Ovary (tissue), 10 donors: ENCODE data around the gene NFKB2. TPM values are rescaled to one million over a fixed set of nuclear protein-coding genes. Genes with fewer than 3 reads are reported as not detected.
A peak's percentile ranks its signal among the peaks of the same experiment; 100 is the strongest.

Experiments
- DNase-seq, 5 donors: peaks; one replicate each; pipeline ENCODE4 v3.0.0-alpha.2; 2019 to 2020
- H3K27ac ChIP-seq, 2 donors: fragments of 200-600 bp; one replicate each; pipeline versions ENCODE4 v1.5.1 to v1.8.0; 2019 to 2022
- H3K27me3 ChIP-seq: fragments of 200-600 bp; one replicate; pipeline ENCODE4 v1.8.0; 2022
- H3K36me3 ChIP-seq: fragments of 200-600 bp; sonication (generic); one replicate; pipeline ENCODE4 v1.5.1; 2019
- H3K4me1 ChIP-seq: one replicate; pipeline ENCODE4 v1.8.1; 2013; ENCODE audit warnings: mild to moderate bottlenecking, moderate library complexity; ENCODE audit not compliant: insufficient read depth
- H3K4me3 ChIP-seq: fragments of 200-600 bp; sonication (generic); one replicate; pipeline ENCODE4 v1.5.1; 2017
- H3K9me3 ChIP-seq, 2 donors: fragments of 200-600 bp in 1 of 2; sonication (generic) in 1 of 2; one replicate each; pipeline versions ENCODE4 v1.5.1 to v1.8.1; 2013 to 2019; ENCODE audit warnings: mild to moderate bottlenecking in 1 of 2, moderate library complexity in 1 of 2
- EP300 ChIP-seq: sonication (generic); formaldehyde crosslinking; IDR thresholded peaks from one replicate; pipeline ENCODE4 v1.6.1; 2017; ENCODE audit warnings: antibody characterized with exemption
- POLR2A ChIP-seq: fragments of 450-650 bp; IDR thresholded peaks from one replicate; pipeline ENCODE4 v1.6.1; 2017; ENCODE audit warnings: antibody characterized with exemption, mild to moderate bottlenecking, moderate library complexity
- WGBS, 3 donors: extraction: QIAGEN DNeasy Blood & Tissue Kit in 1 of 3; methylation state at CpG; one replicate each; pipeline versions ENCODE4 v1.1.5 to v1.1.7; 2013 to 2017; 5-methylcytosine and 5-hydroxymethylcytosine counted together
- intact Hi-C, 4 donors: fragments of 100-400 bp; cut with DNase I; formaldehyde crosslinking; loops; one replicate each; pipeline versions ENCODE4 v1.11.0 to v1.15.1; 2022 to 2023
- long read RNA-seq, 3 donors: library from polyadenylated mRNA in 2 of 3; unstranded in 2 of 3; transcript quantifications; one replicate each; pipeline ENCODE4 v2.0.0 and lab custom pipeline, GENCODE V29; 2021 to 2026
- polyA plus RNA-seq, 2 donors: library from polyadenylated mRNA; stranded (reverse); fragments of 200-250 nt in 1 of 2; fragments of 350-450 nt in 1 of 2; fragmentation: Illumina TruSeq in 1 of 2; extraction: RNeasy Lipid Tissue Mini Kit (QIAGEN cat#74804) in 1 of 2; gene quantifications; one replicate each; pipeline ENCODE4 v1.2.3, GENCODE V29; 2013 to 2014
- total RNA-seq, 7 donors: library from RNA; depleted of rRNA in 2 of 7; stranded (reverse); fragments of >200 nt in 2 of 7; fragmentation: NEBNext Ultra II Directional in 3 of 7; extraction: Animal tissue kit (Norgen Biotek cat#: 25700) in 3 of 7; gene quantifications; one replicate each; pipeline versions ENCODE4 v1.1.0 to v1.2.4, GENCODE V29; 2016 to 2023
- TF ChIP-seq, protein P1 (sequence below), 3 donors: fragments of 450-650 bp in 2 of 3; fragments of 200-600 bp in 1 of 3; IDR thresholded peaks; one replicate each; pipeline versions ENCODE4 v1.5.1 to v1.8.0; 2016 to 2022; ENCODE audit warnings: antibody characterized with exemption in 3 of 3, mild to moderate bottlenecking in 1 of 3
- donor health status: DM: no; HTN: no; CAD: no; lungs with moderate emphysema.
- donor health status: DM: no; HTN: no; CAD: no.
- donor health status: Bipolar disorder and iron deficiency.
- donor health status: DM: yes; HTN: yes; CAD: no.
- donor health status: DM: no; HTN: no; CAD: no.
- donor health status: DM: yes; HTN: yes; CAD: no.

NFKB2 gene
- total RNA-seq, result 10 to 100 TPM; 18.5 to 42.6 (median 35.9) TPM
- polyA plus RNA-seq, result 10 to 100 TPM; 16.3 to 20.5 TPM
- long read RNA-seq, donor 1, partial matches to known transcripts, result 11 of 14 reads
- long read RNA-seq, donor 1, other reads (novel, unspliced or antisense), result 3 of 14 reads
- long read RNA-seq, donor 2, partial matches to known transcripts, result 0 of 1 reads
- long read RNA-seq, donor 2, other reads (novel, unspliced or antisense), result 0 of 1 reads
- long read RNA-seq, donor 3, partial matches to known transcripts, result 20 of 46 reads
- long read RNA-seq, donor 3, other reads (novel, unspliced or antisense), result 25 of 46 reads

DNA sequence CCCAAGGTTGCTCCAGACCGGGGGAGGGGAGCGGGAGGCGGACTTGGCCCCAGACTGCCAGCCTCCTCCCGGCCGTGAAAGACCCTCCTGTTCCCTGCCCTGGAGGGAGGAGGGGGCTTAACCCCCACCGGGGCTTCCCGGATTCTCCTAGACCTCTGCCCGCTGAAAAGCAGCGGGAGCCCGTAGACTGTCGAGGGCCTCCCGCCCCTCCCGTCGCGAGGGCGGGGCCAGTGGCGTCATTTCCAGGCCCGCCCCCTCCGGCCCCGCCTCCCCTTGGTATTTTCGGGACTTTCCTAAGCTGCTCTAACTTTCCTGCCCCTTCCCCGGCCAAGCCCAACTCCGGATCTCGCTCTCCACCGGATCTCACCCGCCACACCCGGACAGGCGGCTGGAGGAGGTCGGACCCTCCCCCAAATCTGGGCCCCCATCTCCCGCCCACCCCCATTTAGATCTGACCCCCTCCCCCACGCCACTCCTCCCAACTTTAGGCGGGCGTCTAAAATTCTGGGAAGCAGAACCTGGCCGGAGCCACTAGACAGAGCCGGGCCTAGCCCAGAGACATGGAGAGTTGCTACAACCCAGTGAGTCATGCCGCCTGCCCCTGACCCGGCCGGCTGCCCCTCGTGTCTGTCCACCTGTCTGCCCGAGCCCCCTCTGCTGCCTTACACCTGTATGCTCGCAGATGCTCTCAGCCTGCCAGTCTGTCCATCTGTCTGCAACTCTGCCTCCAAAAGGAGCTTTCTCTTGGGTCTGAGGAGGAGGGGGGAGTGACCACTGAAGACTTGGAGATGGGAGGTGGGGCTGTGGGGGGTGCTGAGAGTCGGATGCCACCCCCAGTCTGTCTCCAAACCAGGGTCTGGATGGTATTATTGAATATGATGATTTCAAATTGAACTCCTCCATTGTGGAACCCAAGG lies at the start of gene NFKB2:
NFKB2 (plus strand) TSS at position 306 of the 917 bp plus-strand sequence; CDS start at position 561, 255 bp downstream.
- H3K4me1 ChIP-seq, result peaks cover 11% of the 10 kb centered on the region
- WGBS, 3 donors, result 0 to 1% (median 0%) methylated on average over 35 to 42 of the region's 42 CpGs

DNA sequence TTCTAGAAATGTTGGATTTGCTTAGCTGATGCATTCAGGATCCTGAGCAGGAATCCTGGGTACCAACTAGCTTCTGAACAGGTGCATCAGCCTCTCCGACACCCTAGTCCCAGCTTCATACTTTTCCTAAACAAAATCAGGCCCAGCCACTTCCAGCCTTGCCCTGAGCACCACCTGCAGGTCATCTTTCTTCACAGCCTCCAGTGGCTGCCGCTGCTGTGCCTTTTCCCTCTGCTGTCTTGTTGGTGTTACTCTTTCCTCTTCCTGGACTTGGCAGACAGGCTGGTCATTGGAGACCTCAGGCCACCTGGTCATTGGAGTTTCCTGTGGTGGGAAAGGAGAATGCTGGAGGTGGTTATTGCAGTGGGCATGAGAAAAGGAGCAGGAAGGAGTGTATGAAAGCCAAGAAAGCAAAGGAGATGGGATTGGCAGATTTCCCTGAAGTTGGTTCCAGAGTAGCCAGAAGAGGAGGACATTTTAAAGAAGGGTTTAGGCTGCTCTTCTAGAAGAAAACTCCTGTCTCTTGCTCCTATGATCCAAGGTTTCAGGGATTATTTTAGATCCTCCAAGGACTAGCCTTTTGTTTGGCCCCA lies 48.2 kb upstream of the NFKB2 start:
- Histone ChIP-seq H3K4me3 (no peak overlapping the region), H3K27ac (no peak overlapping the region), H3K4me1 (no peaks in the 10 kb centered on the region), H3K9me3 (no peaks in the 10 kb centered on the region), H3K27me3 (no peaks in the 10 kb centered on the region), H3K36me3 (no peaks in the 10 kb centered on the region)
- TF ChIP-seq POLR2A, result no peak
- TF ChIP-seq, protein P1, sequence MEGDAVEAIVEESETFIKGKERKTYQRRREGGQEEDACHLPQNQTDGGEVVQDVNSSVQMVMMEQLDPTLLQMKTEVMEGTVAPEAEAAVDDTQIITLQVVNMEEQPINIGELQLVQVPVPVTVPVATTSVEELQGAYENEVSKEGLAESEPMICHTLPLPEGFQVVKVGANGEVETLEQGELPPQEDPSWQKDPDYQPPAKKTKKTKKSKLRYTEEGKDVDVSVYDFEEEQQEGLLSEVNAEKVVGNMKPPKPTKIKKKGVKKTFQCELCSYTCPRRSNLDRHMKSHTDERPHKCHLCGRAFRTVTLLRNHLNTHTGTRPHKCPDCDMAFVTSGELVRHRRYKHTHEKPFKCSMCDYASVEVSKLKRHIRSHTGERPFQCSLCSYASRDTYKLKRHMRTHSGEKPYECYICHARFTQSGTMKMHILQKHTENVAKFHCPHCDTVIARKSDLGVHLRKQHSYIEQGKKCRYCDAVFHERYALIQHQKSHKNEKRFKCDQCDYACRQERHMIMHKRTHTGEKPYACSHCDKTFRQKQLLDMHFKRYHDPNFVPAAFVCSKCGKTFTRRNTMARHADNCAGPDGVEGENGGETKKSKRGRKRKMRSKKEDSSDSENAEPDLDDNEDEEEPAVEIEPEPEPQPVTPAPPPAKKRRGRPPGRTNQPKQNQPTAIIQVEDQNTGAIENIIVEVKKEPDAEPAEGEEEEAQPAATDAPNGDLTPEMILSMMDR (IDR thresholded peaks at IDR 0.05), result no peak
- TF ChIP-seq EP300, result no peak
- intact Hi-C loops, result no loop called here
- WGBS, 3 donors, result 68 to 77% (median 70%) methylated on average over 2 of the region's 2 CpGs
- DNase-seq, result no peak

More for the DNA sequence above, at the start of gene NFKB2:
- peak within 1 kb of the TSS; percentile 75 for H3K4me3 ChIP-seq
- intact Hi-C loops, result loop anchor here in 1 of 4 donors (5.0 to 10.0 kb wide), 2 partner anchors 87 to 189 kb away; no protein-coding TSS in a partner anchor
- TF ChIP-seq, protein P1 (IDR thresholded peaks at IDR 0.05), result no peak
- TF ChIP-seq POLR2A (peak; percentile 92), EP300 (peak; percentile 80)
- no peaks in the 10 kb centered on the region for H3K27me3 ChIP-seq
- H3K9me3 ChIP-seq, result no peaks in the 10 kb centered on the region
- H3K27ac ChIP-seq, result peak within 1 kb of the TSS; percentile 92 to 97
- peak; percentile 88 to 95 (median 94) for DNase-seq
- H3K36me3 ChIP-seq, result no peaks in the 10 kb centered on the region

DNA sequence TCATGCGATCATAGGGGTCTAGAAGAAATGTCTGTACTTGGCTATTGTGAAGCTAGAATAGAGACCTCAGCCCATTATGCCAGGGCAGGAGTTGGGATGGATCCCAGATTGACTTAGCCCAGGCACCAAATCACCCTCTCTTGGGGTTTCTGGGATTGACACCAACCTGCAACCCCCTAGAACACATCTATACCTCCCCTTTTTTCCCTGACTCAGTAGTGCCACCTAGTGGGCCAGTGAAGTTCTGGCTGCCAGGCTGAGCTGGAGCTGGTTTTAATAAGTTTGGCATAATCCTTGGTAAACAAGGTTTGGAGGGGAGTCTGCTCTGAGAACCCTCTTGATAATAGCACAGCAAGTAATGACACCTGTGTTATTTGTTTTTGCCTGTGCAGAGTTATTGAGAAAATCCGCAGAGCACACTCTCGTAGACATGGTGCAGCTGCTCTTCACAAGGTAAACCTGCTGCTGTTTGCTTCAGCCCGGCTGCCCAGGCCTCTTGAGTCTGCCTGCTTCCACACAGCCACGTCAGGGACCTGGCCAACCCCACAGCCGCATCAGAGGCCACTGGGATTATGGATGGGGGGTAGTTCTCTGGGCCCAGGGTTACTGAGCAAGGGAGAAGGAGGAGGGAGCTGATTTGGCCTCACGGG lies 43.3 kb upstream of the NFKB2 start:
- WGBS, 3 donors, result 73 to 79% (median 74%) methylated on average over 7 of the region's 7 CpGs
- H3K36me3 ChIP-seq, result no peaks in the 10 kb centered on the region

More for the DNA sequence above, 43.3 kb upstream of the NFKB2 start:
- H3K27ac ChIP-seq, result no peak overlapping the region
- no peaks in the 10 kb centered on the region for H3K27me3 ChIP-seq
- no peak for TF ChIP-seq EP300
- no peak for TF ChIP-seq POLR2A
- TF ChIP-seq, protein P1 (IDR thresholded peaks at IDR 0.05), result peak; percentile 63 to 67 (median 63)
- peak; percentile 42 to 64 (median 52) for DNase-seq
- no peaks in the 10 kb centered on the region for H3K4me1 ChIP-seq
- no peak overlapping the region for H3K4me3 ChIP-seq
- intact Hi-C loops, result loop anchor here (2.0 to 5.0 kb wide), 2 partner anchors 120 to 123 kb away; no protein-coding TSS in a partner anchor
- no peaks in the 10 kb centered on the region for H3K9me3 ChIP-seq
